Activated naive CD4-positive, alpha-beta T cell (primary cell): Measurements from ENCODE around the gene GNPTAB.
A peak's percentile ranks its signal among the peaks of the same experiment; 100 is the strongest.

Experiments
- DNase-seq, 4 experiments: peaks; one replicate each; lab custom pipeline; 2025; lab: John Stamatoyannopoulos, UW

Gene GNPTAB

GRCh38 chr12:101804409-101804808 is 26.4 kb downstream of the GNPTAB start:
- no peak for DNase-seq

GRCh38 chr12:101803978-101804377 is 26.8 kb downstream of the GNPTAB start:
- DNase-seq, result no peak

- no peak for DNase-seq
Observed at GRCh38 chr12:101802486-101802885, 28.3 kb downstream of the GNPTAB start.

- no peak for DNase-seq
Observed at GRCh38 chr12:101799774-101800173, 31.0 kb downstream of the GNPTAB start.

GRCh38 chr12:101795786-101796185 is 35.0 kb downstream of the GNPTAB start:
- DNase-seq, result no peak

- DNase-seq, result no peak
Observed at GRCh38 chr12:101795013-101795412, 35.7 kb downstream of the GNPTAB start.

- DNase-seq, result no peak
Observed at GRCh38 chr12:101794574-101794973, 36.2 kb downstream of the GNPTAB start.

- no peak for DNase-seq
Observed at GRCh38 chr12:101793401-101793800, 37.4 kb downstream of the GNPTAB start.

GRCh38 chr12:101792046-101792931 is 38.5 kb downstream of the GNPTAB start:
- no peak for DNase-seq

- DNase-seq, result no peak
Observed at GRCh38 chr12:101789171-101789570, 41.6 kb downstream of the GNPTAB start.

GRCh38 chr12:101785671-101786070 is 45.1 kb downstream of the GNPTAB start:
- no peak for DNase-seq

GRCh38 chr12:101784376-101784775 is 46.4 kb downstream of the GNPTAB start:
- no peak for DNase-seq

GRCh38 chr12:101783838-101784237 is 46.9 kb downstream of the GNPTAB start:
- no peak for DNase-seq

GRCh38 chr12:101783150-101783549 is 47.6 kb downstream of the GNPTAB start:
- no peak for DNase-seq

- no peak for DNase-seq
Observed at GRCh38 chr12:101782273-101782731, 48.5 kb downstream of the GNPTAB start.

GRCh38 chr12:101781834-101782233 is 48.9 kb downstream of the GNPTAB start:
- DNase-seq, result no peak

GRCh38 chr12:101780599-101780998 is 50.2 kb downstream of the GNPTAB start:
- DNase-seq, result no peak

- DNase-seq, result no peak
Observed at GRCh38 chr12:101779626-101780025, 51.1 kb downstream of the GNPTAB start.

- DNase-seq, result no peak
Observed at GRCh38 chr12:101779200-101779599, 51.6 kb downstream of the GNPTAB start.

- no peak for DNase-seq
Observed at GRCh38 chr12:101777978-101778377, 52.8 kb downstream of the GNPTAB start.

- DNase-seq, result no peak
Observed at GRCh38 chr12:101777485-101777884, 53.3 kb downstream of the GNPTAB start.

GRCh38 chr12:101775816-101776215 is 54.9 kb downstream of the GNPTAB start:
- DNase-seq, result no peak

GRCh38 chr12:101773650-101774162 is 57.1 kb downstream of the GNPTAB start:
- peak in 3 of 4 experiments; percentile 3 to 48 (median 21) for DNase-seq
